A549 treated with GW870086 at 1 μM for 4 hours (cell line): ENCODE results near the gene AATF. TPM values are rescaled to one million over a fixed set of nuclear protein-coding genes. Genes with fewer than 3 reads are reported as not detected.

Experiments used
- total RNA-seq: library from RNA; stranded (reverse); fragments of 200-300 nt; extraction: Qiagen RNA extraction; gene quantifications from 5 replicates; pipeline ENCODE4 v1.2.3, GENCODE V29; 2022; ENCODE audit warnings: low read depth

AATF gene
- total RNA-seq = 108 to 124 TPM (median 114 TPM) in 5 replicates

GRCh38 chr17:36948717-36949460 is at the start of gene AATF:
Gene AATF (plus strand): TSS chr17:36948954. CDS start chr17:36949126, 172 bp downstream.

GRCh38 chr17:36937001-36937958 is 11.5 kb upstream of the AATF start, which contains the start of gene LHX1:
Gene LHX1 (plus strand): TSS chr17:36937475. CDS start chr17:36938198, 723 bp downstream.

Other genes starting within 250 kb of the AATF start
- gene LHX1, start 11.5 kb upstream of the AATF start, total RNA-seq = 1.2 to 2.5 TPM (median 1.6 TPM) in 5 replicates